ENCODE data around the gene IPO13.

IPO13 gene

DNA sequence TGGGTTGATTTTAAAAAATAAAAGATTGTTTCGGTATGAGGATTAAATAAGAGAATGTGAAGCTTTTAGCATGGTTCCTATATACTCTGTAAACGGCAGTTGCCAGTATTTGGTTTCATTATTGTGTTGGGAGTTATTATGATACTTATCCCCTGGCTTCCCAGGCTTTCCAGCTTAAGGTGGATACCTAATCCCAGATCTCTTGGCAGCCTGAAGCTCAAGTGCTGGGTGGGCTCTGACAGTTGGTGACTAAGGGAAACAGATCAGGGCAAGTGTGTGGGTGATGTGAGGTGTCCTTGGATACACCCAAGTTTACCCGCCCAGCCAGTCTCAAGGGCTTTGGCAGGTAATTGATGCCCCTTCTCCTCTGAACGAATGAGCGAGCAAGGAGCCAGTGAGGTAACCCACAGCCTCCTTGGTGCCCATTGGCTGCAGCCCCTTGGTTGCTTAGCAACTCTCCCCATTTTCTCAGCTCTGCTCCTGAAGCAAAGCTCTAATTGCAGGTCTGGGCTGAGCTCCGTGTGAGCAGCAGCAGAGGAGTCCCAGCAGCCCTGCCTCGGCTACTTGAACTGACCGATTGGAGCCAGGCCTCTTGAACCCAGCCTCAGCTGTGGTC lies 6.1 kb downstream of the IPO13 start:
- no peak for DNase-seq

DNA sequence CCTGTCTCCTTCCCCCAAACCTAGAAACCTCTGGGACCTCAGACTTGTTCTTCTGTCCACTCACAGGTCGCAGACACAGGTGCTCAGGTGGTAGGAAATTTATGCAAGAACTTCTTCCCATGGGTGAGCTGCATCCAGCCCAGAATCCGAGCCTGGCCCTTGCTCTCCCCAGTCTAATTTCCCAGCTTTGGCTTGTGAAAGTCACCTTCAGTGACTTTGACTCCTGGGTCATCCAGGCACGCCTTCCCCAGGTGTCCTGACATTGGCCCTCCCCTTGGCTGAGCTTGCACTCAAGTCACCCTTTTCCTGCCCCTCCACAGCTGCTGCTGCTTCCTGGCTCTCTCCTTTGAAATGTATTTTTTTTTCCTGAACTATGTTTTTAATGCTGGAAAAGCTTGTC lies 6.6 kb downstream of the IPO13 start:
- no peak for DNase-seq

DNA sequence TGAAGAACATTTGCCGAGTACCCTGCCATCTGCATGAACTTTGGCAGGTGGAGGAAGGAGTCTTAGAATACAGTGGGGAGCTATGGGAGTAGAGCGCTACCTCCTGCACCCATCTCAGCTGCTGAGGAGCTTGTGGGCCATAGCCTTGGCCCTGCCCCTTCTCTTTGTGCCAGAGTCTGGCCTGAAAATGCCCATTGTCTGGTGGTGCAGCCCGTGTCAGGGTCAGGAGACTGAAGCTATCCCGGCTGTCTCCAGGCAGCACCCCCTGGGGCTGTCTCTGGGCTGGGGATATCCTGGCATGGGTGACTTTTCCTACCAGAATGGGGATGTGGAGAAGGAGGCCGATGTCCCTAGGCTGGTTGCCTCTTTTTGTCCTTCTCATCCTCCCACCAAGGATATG lies 7.3 kb downstream of the IPO13 start:
- no peak for DNase-seq

DNA sequence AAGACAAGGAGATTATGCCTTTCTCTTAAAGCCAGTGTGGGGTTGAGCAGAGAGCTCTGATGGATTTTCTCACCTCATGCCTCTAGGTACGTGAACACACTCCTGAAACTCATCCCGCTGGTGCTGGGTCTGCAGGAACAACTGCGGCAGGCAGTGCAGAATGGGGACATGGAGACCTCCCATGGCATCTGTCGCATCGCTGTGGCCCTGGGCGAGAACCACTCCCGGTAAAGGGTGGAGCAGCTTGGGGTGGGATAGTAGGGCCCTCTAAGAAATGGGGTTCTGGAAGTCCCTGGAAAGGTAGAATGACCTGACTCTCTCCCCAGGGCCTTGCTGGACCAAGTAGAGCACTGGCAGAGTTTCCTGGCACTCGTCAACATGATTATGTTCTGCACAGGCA lies 9.5 kb downstream of the IPO13 start:
- no peak for DNase-seq

DNA sequence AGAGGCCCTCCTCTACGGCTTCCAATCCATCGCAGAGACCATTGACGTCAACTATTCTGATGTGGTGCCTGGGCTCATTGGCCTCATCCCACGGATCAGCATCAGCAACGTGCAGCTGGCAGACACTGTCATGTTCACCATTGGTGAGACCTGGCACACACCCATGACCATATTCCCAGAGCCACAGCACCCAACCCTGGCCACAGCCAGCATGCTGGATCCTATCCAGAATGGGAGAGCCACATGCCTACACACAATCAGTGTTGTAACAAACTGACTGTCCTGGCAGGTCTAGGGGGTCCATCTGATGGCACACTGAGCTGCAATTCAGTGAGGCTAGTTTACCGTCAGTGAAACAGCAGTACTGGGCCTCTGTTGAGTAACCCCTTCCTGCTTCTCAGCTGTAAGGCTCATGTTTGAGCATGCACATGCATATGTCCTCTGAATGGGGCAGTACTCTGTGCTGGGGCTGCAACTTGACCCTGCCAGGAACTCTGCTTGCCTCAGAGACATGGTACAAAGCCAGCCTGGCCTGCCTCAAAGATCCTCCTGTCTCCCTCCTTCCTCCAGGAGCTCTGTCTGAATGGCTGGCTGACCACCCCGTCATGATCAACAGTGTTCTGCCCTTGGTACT lies 10.8 kb downstream of the IPO13 start:
- no peak for DNase-seq

DNA sequence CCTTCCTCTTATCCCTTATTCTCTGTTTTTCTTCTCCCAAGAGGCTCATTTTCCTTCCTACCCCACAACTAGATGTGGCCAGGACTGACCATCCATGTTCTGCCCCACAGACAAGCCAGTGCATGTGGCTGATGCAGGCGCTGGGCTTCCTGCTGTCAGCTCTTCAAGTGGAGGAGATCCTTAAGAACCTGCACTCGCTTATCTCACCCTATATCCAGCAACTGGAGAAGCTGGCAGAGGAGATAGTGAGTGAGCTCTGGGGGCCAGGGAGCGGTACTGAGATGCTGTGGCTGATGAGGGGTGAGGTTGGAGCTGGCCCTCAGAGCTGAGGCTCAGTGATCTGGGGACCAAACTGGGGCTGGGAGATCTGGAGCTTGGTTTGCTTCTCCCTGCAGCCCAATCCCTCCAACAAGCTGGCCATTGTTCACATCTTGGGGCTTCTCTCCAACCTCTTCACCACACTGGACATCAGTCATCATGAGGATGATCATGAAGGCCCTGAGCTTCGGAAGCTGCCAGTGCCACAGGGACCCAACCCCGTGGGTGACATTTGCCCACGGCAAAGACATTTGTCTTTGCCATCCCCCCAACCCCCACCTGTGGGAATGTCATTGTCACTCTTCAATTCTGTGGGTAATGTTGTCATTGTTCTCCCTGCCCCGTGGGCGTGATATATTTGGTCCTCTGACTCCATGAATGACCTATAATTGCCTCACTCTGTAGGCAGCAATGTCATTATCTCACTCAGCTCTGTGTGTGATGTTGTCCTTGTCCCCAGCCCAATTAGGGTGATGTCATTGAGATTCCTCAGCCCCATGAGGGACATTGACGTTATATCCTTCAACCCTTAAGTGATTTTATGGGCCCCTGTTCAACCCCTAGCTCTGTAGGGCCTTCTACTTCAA lies 11.9 kb downstream of the IPO13 start:
- no peak for DNase-seq

DNA sequence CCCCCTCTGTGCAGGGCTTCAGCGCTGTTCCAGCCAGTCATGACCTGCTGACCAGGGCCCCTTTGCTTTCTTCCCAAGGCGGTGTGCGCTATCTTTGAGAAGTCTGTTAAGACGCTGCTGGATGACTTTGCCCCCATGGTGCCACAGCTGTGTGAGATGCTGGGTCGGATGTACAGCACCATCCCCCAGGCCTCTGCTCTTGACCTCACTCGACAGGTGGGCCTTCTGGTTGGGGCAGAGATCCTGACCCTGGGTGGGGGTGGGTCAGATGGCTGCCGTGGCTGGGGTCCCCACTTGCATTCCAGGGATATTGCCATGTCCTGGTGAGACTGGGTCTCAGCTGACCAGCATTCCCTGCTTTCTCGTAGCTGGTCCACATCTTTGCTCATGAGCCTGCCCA lies 14.0 kb downstream of the IPO13 start:
- no peak for DNase-seq

DNA sequence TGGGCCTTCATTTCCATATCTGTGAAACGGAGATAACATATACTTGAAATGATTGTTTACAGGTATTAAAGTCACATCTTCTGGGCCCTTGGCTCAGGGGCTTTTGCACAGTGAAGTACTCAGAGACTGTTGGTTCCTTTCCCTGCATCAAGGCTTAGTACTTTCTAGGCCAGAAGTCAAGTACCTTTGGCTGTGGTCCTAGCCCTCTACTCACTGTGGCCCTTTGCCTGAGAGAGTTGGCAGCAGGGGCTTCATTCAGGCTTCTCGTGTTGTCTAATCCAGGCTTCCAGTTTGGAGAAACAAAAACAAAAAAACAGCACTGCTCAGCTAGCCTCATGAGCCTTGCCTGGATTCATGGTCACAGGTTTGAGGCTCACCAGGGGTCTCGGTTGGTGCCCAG lies 14.9 kb downstream of the IPO13 start:
- no peak for DNase-seq

DNA sequence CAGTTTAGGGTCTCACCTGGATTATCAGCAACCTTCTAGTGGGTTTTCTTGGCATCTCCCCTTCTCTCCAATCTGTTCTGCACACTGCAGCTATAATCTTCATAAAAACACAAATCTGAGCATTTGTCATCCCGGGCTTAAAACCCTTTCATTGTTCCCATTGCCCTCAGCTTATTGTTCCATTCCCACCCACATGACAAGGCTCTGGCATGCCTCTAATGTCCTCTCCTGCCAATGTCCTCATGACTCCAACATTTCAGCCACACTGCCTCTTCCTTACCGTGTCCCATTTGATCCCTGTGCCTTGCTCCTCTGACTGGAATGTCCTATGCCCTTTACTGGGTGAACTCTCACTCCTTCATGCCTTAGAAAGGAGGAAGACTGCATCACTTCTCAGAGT lies 15.6 kb downstream of the IPO13 start:
- DNase-seq = no peak

DNA sequence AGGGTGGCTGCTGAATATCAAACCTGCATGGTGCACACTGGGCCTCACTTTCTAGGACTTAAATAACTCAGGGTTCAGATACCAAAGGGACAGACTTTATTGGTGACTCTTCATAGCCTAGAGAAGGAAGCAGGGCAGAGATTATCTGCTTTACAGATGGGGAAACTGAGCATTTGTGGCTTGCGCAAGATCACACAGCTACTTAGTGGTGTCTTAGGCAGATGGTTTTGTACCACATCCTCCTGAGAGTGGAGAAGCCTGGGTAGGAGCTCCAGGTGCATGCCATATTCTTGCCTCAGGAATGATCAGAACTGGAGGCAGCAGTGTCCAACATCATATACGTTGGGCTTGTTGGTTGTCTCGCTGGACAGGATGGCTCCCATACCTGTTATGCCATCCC lies 16.3 kb downstream of the IPO13 start:
- no peak for DNase-seq

DNA sequence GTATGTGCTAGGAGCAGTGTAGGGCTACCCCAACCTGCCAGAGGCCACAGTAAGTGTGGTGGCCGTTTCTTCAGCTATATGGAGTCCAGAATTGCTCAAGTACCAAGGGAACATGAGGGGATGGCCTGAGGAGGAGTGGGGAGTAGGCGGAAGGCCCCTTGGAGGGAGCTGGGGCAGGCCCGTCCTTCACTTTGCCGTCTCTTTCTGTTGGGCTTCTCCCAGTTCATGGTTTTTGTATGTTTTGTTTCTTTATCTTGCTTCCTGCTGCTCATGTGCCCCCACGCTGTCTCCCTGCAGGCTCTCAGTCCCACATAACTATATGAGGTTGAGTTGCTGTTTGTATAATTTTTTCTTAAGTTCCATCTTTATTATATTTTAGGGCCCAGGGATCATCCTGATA lies 17.1 kb downstream of the IPO13 start:
- no peak for DNase-seq

DNA sequence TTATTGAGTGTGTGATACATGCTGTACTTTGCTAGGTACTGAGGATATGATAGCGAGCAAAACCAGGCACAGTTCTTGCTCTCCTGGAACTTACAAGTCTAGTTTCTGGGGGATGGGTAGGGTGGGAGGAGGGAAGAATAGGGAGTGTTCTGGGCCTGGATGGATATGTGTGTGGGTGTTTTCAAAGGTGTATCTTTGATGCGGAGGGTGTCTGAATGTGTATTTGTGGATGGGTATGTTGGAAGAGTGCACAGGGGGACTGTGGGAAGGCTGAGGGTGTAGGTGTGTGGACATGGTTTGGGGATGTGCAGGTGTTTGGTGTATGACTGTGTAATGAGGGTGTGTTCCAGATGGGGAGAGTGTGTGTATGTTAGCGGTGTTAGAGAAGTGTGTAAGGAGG lies 18.6 kb downstream of the IPO13 start:
- no peak for DNase-seq

DNA sequence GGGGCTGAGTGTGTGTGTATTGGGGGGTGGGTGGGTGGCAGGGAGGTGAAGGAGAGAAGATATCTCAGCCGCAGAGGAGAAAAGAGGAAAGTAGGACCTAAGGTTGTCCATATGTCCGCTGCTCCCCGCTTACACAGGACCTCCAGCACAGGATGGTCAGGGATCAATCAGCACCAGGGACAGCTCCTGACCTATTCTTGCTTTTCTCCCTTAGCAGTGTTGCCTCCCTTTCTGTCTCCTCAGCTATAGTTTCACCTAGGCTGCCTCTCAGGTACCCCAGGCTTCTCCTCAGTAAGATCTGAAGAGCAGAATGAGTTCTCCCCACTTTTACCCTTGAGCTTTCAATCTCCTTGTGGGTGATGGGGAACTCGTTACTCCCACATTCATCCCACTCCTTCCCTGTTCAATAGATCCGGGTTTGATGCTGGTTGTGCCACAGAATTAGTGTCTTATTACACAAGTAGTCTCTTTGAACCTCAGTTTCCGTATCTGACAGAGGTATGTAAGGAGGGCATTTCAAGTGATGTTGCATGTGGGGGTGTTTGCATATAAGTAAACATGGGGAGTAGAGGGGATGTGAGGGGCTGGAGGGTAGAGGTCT lies 21.7 kb downstream of the IPO13 start:
- DNase-seq = peak; percentile 27 to 29

DNA sequence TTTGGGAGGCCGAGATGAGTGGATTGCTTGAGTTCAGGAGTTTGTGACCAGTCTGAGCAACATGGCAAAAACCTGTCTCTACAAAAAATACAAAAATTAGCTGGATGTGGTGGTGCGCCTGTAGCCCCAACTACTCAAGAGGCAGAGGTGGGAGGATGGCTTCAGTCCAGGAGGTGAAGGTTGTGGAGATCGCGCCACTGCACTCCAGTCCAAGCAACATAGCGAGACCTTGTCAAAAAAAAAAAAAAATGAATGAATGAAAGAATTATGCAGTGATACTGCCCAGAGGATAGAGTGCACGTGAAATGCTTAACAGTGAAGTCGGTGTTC lies 22.6 kb downstream of the IPO13 start:
- no peak for DNase-seq

DNA sequence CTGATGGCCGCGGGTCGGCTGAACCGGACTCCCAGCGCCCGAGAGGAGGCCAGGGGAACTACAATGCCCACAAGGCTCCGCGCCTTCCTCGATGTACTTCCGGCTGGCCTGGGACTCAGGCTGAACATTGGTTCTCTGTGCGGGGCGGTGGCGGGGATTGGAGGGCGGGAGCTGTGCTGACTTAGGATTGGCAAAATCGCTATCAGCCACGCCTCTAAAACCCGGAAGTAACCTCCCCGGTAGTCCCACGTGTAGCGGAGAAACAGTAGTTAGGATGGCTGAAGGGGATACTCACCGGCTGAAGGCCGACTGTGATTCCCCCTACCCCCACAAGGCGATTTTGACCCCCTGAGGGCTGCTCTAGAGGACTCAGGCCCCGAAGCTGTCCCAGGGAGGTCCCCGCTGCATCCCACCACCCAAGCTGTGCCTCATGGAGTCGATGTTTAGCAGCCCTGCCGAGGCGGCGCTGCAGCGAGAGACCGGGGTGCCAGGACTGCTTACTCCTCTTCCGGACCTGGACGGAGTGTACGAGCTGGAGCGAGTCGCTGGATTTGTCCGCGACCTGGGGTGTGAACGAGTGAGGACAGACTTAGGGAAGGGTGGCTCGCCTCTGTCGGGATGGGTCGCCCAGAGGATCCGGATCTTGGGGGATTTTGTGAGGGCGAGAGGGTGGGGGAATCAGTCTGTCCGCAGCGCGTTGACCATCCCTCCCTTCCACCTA lies 23.2 kb downstream of the IPO13 start, which contains the start of gene DPH2:
Gene DPH2, plus strand, starts transcription at position 265 of the 721 bp plus-strand sequence. Its CDS starts 166 bp downstream, at position 431.
- DNase-seq = peak; percentile 92 to 95

DNA sequence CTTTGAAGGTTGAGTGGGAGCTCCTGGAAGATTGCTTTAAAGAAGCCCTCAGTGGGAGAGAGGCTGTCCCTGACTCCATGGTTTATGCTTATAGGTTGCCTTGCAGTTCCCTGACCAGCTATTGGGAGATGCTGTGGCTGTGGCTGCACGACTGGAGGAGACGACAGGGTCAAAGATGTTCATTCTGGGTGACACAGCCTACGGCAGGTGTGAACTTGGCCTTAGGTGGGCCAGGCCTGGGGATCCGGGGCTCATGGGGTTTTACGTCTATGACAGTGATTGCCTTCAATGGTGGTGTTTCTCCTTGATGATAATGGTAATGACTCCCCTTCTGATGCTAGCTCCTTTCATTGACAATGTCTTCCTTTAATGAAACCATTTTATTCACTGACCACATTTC lies 23.8 kb downstream of the IPO13 start:
- no peak for DNase-seq

DNA sequence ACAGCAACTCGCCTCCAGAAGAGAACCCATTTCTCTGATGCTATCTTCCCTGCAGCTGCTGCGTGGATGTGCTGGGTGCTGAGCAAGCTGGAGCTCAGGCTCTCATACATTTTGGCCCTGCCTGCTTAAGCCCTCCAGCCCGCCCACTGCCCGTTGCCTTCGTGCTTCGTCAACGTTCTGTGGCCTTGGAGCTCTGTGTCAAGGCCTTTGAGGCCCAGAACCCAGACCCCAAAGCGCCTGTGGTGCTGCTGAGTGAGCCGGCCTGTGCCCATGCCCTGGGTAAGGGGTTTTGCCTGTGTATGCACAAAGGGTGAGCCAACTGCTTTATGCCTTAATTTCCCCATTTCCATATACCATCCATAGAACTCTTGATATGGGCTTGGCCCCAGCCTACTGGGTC lies 24.2 kb downstream of the IPO13 start:
- no peak for DNase-seq

DNA sequence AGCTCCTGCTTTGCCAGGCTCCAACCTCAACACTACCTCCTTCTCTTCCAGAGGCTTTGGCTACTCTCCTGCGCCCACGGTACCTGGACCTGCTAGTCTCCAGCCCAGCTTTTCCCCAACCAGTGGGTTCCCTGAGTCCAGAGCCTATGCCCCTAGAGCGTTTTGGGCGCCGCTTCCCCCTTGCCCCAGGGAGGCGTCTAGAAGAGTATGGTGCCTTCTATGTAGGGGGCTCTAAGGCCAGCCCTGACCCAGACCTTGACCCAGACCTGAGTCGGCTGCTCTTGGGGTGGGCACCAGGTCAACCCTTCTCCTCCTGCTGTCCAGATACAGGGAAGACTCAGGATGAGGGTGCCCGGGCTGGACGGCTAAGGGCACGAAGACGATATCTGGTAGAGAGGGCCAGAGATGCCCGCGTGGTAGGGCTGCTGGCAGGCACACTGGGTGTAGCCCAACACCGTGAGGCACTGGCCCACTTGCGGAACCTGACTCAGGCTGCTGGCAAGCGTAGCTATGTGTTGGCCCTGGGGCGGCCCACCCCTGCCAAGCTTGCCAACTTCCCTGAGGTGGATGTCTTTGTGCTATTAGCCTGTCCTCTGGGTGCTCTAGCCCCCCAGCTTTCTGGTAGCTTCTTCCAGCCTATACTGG lies 24.7 kb downstream of the IPO13 start:
- DNase-seq = no peak

DNA sequence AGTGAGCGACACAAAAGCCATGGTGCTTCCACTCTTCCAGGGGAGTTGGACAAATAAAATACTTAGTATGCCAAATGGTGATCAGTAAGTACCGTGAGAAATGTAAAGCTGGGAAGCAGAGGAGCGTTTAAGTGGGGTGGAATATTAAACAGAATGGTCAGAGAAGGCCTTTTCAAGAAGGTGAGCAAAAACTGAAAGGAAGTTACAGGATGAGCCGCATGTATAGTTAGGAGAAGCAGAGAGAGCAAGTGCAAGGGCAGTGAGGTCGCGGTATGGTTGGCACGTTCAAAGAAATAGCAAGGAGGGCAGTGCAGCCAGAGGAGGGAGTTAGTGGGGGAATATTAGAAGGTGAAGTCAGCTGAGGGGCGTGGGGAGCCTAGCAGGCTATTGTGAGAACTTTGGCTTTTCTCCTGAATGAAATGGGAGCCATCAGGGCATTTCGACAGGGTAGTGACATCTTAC lies 27.3 kb downstream of the IPO13 start:
- DNase-seq = no peak

DNA sequence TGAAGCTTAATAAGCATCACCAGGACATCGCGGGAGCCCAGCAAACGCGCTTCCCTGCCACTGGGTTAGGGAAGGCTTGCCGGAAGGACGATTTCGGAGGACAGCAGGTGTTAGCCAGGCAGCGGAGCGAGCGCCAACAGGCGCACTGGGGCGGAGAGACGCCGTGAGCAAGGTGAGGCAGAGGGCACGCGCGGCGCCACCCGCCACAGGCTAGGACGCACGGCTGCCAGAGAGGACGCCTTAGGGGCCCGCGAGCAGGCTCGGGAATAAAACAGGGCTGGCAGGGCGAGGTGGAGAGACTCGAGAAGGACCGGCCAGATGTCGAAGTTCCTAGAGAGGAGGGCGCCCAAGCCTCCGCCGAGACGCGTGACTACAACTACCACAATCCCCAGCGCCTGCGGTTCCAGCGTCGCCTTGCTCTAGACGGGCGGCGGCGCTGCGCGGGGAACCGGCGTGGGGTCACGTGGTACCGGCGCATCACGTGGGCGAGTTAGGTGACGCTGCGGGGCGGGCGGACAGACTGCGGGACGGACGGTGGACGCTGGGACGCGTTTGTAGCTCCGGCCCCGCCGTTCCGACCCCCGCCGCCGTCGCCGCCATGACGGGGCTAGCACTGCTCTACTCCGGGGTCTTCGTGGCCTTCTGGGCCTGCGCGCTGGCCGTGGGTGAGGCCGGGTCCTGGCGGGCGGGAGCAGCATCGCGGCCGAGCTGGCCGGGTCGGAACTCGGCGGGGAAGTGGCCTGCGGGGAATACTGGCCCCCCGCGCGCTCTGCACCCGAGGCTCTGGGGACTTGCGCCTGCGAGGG lies 27.9 kb downstream of the IPO13 start, which contains the start of gene ATP6V0B:
Gene ATP6V0B, plus strand, starts transcription at position 518 of the 806 bp plus-strand sequence. Its CDS starts 81 bp downstream, at position 599.
- DNase-seq = peak; percentile 85 to 87

DNA sequence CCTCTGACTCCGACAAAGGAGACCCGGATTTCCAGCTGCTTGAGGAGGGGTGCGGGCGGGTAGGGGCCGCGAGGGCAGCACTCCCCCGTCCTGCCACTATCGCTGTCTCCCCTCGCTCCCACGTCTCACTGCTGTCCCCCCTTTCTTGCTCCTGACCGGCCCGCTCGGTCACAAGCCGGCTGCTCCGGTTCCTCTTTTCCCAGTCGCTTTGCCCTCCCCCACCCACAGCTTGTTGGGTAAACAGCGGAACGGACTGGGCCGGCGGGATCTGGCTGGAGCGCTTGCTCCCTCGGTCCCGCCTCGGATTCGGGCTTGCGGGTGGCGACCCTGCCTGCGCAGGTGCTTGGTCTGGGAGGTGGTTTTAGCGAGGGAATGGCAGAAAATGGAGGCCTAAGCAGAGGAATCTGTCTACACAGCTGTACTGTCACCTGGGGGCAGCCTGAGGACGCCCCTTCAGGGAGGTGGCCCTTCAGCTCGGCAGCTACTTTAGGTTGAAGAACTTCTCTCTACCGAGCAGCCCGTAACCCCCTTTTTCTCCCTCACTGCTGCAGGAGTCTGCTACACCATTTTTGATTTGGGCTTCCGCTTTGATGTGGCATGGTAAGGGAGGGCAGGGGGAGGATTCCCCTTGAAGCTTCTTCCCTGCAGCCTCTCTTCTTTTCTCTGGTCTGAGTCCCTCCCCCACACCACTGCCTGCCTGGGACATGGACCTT lies 28.7 kb downstream of the IPO13 start:
- peak; percentile 40 to 51 for DNase-seq
